Panc1 (cell line): ENCODE measurements around the gene NDUFS6.

Experiments
- CTCF ChIP-seq: fragments of 450-650 bp; IDR thresholded peaks from 2 replicates; pipeline ENCODE4 v1.5.1; 2017; ENCODE audit warnings: mild to moderate bottlenecking
- REST ChIP-seq, 2 experiments: IDR thresholded peaks; 2 replicates each; pipeline ENCODE4 v1.6.1; 2011 to 2012; ENCODE audit warnings: low read depth in 2 of 2, control low read depth in 1 of 2, low read length in 1 of 2, mild to moderate bottlenecking in 1 of 2, moderate library complexity in 1 of 2; ENCODE audit not compliant: insufficient read depth in 1 of 2

DNA sequence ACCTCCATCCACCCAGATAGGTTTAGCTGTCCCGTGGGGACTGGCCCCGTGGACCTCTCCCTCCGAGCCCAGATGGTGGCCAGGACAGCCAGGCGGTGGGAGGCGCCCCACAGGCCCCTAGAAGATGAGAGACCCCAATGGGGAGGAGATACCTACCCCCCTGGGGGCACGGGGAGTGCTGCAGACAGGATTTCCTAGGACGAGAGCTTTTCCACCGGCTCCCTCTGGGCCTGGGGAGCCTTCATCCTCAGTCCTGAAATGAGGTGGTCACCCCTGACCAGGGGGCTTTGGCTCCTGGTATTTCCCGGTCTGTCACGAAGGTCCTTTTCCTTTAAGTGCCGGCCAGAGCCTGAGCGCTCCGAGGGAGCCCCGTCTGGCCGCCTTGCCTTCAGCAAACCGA is 48.3 kb upstream of the NDUFS6 start:
- TF ChIP-seq REST (IDR thresholded peaks at IDR 0.05; ENCODE audit: insufficient read depth in 1 of 2, low read depth in 2 of 2, low read length in 1 of 2) (no peak), CTCF (no peak)
